Measurements from ENCODE around the gene MVD. TPM values are rescaled to one million over a fixed set of nuclear protein-coding genes. Genes with fewer than 3 reads are reported as not detected.

The MVD gene
- total RNA-seq, 1 donor from 2014 or later: 25.3 TPM

DNA sequence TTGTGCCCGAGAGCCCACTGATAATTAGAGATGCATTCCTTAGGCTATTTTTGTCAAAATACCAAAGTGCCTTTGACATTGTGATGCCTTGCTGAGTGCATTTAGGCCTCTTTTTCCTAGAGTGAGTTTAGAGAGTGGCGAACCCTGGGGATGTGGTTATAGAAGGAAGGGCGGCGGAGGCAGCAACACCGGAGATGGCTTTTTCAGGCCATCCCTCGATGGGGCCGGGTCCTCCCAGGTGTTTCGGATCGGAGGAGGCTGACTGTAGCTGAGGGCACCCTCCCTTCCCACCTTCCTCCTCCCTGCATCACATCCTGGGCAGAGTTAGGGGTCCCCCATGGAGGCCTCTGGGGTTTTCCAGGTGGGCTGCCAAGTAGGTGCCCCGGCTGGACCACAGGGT is 30.0 kb upstream of the MVD start:
- peaks cover 43% of the 10 kb centered on the region for H3K27me3 ChIP-seq (ENCODE audit: low read depth)
- DNase-seq: no peak
- no peak overlapping the region for H3K4me3 ChIP-seq
- H3K4me1 ChIP-seq: peaks cover 7% of the 10 kb centered on the region
- TF ChIP-seq, protein P1, sequence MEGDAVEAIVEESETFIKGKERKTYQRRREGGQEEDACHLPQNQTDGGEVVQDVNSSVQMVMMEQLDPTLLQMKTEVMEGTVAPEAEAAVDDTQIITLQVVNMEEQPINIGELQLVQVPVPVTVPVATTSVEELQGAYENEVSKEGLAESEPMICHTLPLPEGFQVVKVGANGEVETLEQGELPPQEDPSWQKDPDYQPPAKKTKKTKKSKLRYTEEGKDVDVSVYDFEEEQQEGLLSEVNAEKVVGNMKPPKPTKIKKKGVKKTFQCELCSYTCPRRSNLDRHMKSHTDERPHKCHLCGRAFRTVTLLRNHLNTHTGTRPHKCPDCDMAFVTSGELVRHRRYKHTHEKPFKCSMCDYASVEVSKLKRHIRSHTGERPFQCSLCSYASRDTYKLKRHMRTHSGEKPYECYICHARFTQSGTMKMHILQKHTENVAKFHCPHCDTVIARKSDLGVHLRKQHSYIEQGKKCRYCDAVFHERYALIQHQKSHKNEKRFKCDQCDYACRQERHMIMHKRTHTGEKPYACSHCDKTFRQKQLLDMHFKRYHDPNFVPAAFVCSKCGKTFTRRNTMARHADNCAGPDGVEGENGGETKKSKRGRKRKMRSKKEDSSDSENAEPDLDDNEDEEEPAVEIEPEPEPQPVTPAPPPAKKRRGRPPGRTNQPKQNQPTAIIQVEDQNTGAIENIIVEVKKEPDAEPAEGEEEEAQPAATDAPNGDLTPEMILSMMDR (IDR thresholded peaks at IDR 0.05; ENCODE audit: borderline replicate concordance): no peak
- no peak overlapping the region for H3K27ac ChIP-seq (replicated peaks)
- intact Hi-C loops (cut with micrococcal nuclease): no loop called here
- no peaks in the 10 kb centered on the region for H3K9me3 ChIP-seq (replicated peaks)
- peaks cover 16% of the 10 kb centered on the region for H3K36me3 ChIP-seq

DNA sequence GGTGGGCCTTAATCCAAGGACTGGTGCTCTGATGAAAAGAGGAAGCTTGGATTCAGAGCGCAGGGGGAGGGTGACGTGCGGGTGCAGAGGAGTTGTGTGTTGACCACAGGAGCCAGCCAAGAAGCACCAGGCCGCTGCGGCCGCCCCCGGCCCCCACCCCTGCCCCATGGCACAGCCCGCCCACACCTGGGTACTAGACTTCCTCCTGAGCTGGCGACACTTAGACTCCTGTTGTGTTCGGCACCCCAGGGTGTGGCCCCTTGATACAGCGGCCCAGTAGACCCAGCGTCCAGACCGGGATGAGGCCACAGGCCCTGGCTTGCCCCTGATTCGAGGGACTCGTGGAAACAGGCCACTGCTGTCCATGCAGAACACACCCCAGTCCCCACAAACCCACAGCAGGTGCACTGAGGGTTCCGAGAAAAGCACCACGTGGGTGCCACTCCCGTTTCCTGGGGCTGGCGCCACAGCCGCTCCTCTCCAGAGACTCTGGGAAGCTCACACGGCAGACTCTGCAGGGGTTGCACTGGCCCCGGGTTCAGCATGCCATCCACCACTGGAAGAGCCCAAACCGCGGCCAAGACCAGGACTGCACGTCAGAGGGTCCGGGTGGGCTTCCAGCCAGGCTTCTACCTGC is 29.2 kb upstream of the MVD start:
- Histone ChIP-seq H3K4me3 (no peak overlapping the region), H3K27me3 (ENCODE audit: low read depth) (peaks cover 51% of the 10 kb centered on the region), H3K36me3 (peaks cover 8% of the 10 kb centered on the region), H3K9me3 (replicated peaks) (no peaks in the 10 kb centered on the region), H3K4me1 (peaks cover 14% of the 10 kb centered on the region), H3K27ac (replicated peaks) (no peak overlapping the region)
- intact Hi-C loops (cut with micrococcal nuclease): no loop called here
- no peak for DNase-seq
- TF ChIP-seq, protein P1 (IDR thresholded peaks at IDR 0.05; ENCODE audit: borderline replicate concordance): no peak

DNA sequence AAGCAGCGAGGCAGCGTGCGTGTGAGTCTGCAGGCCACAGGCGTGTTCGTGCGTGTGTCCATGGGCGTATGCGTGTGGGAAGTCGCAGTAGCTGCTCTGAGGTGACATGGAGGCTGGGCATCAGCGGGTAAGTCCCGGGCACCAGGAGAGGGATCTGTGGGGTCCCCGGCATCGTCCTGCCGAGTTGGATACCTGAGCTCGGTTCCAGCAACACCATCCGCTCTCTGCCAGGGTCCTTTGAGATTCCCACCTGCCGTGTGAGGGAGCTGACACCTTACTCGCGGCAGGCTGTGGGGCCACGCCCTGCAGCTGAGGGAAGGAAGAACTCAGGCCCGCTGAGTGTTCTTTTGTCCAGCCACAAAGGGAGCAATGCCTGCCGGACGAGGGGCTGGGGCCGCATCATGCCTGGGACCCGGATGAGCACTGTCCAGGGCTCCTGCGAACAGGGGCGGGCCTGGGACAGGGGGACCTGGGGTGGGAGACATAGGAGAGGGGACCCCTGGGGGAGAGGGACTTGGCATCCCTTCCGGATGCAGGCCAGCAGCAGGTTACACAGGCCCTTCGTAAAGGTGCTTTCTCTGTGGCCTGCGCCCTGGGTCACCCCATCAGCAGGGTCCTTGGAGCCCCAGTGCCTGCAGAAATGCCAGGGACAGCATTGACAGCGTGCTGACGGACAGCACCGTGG is 28.4 kb upstream of the MVD start:
- no peak overlapping the region for H3K27ac ChIP-seq (replicated peaks)
- peaks cover 58% of the 10 kb centered on the region for H3K27me3 ChIP-seq (ENCODE audit: low read depth)
- H3K9me3 ChIP-seq (replicated peaks): no peaks in the 10 kb centered on the region
- peaks cover 21% of the 10 kb centered on the region for H3K4me1 ChIP-seq
- H3K4me3 ChIP-seq: no peak overlapping the region
- TF ChIP-seq, protein P1 (IDR thresholded peaks at IDR 0.05; ENCODE audit: borderline replicate concordance): no peak
- no peak for DNase-seq
- peaks cover 2% of the 10 kb centered on the region for H3K36me3 ChIP-seq
- intact Hi-C loops (cut with micrococcal nuclease): no loop called here

DNA sequence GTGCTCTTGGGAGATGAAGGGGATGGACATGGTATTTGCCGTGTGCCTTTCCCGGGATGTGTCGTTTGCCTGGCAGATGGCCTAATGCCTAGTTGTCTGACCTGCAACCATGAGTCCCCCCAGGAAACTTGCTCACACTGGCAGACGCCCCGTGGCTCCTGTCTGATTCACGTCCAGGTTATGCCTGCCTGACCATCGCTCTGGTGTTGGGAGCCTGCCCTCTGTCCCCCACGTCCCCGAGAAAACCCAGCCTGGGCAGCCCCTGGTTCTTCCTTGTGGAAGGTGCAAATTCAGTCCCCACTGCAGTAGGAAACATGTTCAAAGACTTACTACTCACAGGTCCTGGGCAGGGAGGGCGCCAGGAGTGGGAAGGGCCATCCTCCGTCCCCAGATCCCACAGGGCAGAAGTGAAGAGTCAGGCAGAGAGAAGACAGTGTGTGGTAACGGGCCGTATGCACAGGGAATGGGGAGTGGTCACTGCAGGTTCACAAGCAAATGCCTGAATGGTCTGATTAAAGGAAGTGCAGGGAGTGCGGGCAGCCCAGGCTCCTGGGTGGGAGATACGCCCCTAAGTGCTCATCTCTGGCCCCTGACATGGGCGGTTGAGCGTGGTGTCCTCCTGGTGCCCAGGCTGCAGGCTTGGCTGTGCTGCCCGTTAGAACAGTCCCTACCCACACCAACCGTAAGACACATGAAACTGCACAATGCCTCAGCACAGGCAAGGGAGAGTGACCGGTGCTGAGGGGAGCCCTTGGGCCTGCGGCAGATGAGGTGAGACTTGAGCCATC is 27.6 kb upstream of the MVD start:
- TF ChIP-seq, protein P1 (IDR thresholded peaks at IDR 0.05; ENCODE audit: borderline replicate concordance): no peak
- peaks cover 65% of the 10 kb centered on the region for H3K27me3 ChIP-seq (ENCODE audit: low read depth)
- no peaks in the 10 kb centered on the region for H3K9me3 ChIP-seq (replicated peaks)
- peaks cover 29% of the 10 kb centered on the region for H3K4me1 ChIP-seq
- DNase-seq: no peak
- H3K27ac ChIP-seq (replicated peaks): no peak overlapping the region
- H3K36me3 ChIP-seq: no peaks in the 10 kb centered on the region
- no peak overlapping the region for H3K4me3 ChIP-seq
- intact Hi-C loops (cut with micrococcal nuclease): no loop called here

DNA sequence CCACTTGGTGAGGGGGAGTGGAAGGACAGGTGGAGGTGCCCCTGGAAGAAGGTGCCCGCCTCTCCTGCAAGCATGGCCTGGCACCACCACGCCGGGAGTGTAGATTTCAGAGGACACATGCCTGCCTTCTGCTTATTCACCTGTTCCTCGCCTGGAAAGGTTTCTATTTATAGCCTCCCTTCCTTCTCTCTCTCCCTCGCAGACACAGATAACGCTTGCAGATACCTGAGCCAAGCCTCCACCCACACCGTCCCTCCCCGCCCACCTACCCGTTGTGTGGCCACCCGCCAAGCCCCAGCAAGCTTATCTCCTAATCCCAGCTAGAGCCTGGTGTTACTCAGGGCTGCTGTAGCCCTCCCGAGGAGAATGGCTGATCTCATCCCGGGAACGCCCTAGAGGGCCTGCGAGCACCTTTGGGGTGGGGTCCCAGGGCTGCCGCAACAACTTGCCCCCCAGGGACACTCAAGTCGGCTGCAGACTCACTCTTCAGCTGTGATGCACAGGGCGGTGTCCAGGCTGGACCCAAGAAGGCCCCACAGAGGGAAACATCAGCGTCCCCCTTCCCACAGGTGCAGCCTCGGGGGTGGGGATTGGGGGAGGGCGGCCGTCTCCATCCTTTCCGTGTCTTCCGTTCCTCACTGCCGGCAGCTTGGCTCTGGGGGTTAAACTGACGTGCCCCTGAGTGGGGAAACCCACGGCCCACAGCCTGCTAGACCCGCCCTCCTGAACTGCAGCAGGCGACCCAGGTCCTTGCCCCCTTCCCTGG is 25.3 kb upstream of the MVD start:
- Histone ChIP-seq H3K27me3 (ENCODE audit: low read depth) (peaks cover 88% of the 10 kb centered on the region), H3K4me3 (no peak overlapping the region), H3K36me3 (no peaks in the 10 kb centered on the region), H3K9me3 (replicated peaks) (no peaks in the 10 kb centered on the region), H3K27ac (replicated peaks) (no peak overlapping the region), H3K4me1 (peaks cover 37% of the 10 kb centered on the region)
- DNase-seq: no peak
- intact Hi-C loops (cut with micrococcal nuclease): no loop called here
- TF ChIP-seq, protein P1 (IDR thresholded peaks at IDR 0.05; ENCODE audit: borderline replicate concordance): no peak
